GM21447 (cell line): Measurements from ENCODE around the gene GLB1L2.

Experiments used
- ATAC-seq: cut with Tn5 transposase; IDR thresholded peaks from one replicate; pipeline ENCODE4 v1.9.1; 2021; ENCODE audit not compliant: unreplicated experiment

Gene GLB1L2

DNA sequence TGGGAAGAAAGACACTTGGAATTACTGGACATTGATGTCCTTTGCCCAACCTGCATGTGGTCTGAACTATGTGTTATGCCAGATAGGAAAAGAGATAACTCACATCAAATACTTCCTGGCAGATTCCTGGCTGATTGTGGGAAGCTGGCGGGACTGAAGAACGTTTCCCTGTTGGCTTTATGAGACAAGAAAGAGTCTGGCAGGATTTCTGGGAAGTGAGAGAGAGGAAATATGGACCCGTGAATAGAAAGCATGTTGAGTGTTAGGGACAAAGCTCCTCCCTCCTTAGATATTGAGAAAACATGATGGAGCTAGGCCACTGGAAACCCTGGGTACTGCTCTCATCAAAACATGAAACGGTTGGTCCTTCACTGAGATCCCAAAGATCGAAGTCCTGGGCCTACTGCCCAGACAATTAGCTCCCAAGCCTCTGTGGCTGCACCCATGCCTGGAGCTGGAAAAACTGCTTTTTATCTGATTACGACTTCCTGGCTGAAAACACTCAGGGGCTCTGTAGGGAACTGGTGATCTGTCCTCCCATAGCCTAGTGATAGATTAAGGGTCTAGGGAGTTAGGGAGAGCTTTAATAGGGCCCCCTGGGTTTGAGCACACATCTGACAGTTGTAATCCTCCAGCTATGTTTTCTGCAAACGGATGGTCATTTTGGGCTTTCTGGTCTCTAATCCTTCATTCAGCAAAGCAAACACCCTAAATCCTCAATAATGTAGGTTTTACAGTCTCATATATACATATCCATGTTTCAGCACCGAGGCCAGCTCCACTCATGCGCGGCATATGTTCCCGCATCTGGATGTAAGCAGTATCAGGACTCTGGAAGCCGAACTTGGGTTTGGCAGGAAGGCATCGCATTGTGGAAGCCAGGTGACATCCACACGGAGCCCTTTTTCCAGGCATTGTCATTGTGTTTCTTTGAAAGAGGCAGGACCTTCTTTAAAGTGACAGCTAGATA, 86.4 kb downstream of the GLB1L2 start:
- ATAC-seq = no peak

DNA sequence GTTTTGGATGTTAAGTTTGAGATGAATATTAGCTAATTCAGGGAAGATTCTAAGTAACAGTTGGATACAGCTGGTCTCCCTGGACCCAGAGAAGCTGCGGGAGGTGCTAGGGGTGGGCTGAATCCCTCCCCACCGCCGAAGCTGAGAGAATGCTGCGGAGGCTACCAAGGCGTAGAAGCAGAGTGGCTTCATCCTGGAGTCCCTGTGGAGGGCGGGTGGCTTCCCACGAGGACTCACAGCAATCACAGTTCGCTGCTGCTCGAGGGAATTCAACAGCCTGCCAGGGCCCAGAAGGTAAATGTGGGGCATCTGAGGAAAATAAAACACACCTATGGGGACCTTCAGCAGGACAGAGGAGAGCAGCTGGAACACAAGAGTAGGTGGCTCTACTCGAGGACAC, 91.3 kb downstream of the GLB1L2 start:
- ATAC-seq = no peak

DNA sequence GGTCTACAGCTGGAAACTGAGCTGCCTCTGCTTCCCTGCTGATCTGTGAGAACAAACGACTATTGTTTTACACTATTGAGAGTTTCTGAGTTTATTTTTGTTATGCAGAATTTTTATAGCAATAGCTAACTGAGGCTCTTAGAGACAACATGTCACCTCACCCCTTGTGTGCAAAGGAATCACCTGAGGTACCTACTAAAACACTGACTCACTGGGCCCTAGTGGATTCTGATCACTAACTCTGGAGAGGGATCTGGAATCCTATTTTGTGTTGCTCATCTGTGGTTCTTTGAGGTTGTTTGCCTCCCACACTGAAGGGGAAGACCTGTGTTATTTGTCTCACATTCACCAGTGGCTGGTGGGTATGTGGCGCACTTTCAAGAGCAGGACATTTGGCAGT, 93.6 kb downstream of the GLB1L2 start:
- no peak for ATAC-seq
